Measurements from ENCODE around the gene TGFB2. TPM values are rescaled to one million over a fixed set of nuclear protein-coding genes. Genes with fewer than 3 reads are reported as not detected.

TGFB2 gene
- total RNA-seq, 4 donors from 2014 or later: 0.38 to 6.8 (median 2.4) TPM

- TF ChIP-seq CTCF (IDR thresholded peaks at IDR 0.05; ENCODE audit: low read depth): no peak
These were observed 6.9 kb downstream of the TGFB2 start for GRCh38 chr1:218352075-218352438.

GRCh38 chr1:218353656-218354055, 8.5 kb downstream of the TGFB2 start:
- no peak for TF ChIP-seq CTCF (IDR thresholded peaks at IDR 0.05; ENCODE audit: low read depth)

GRCh38 chr1:218355278-218355677, 10.1 kb downstream of the TGFB2 start:
- no peak for TF ChIP-seq CTCF (IDR thresholded peaks at IDR 0.05; ENCODE audit: low read depth)

- TF ChIP-seq CTCF (IDR thresholded peaks at IDR 0.05; ENCODE audit: low read depth): no peak
These were observed 12.2 kb downstream of the TGFB2 start for GRCh38 chr1:218357211-218357892.

- no peak for TF ChIP-seq CTCF (IDR thresholded peaks at IDR 0.05; ENCODE audit: low read depth)
These were observed 12.7 kb downstream of the TGFB2 start for GRCh38 chr1:218357893-218358232.

GRCh38 chr1:218361298-218362065, 16.3 kb downstream of the TGFB2 start:
- no peak for TF ChIP-seq CTCF (IDR thresholded peaks at IDR 0.05; ENCODE audit: low read depth)

- TF ChIP-seq CTCF (IDR thresholded peaks at IDR 0.05; ENCODE audit: low read depth): no peak
These were observed 17.4 kb downstream of the TGFB2 start for GRCh38 chr1:218362418-218363076.

All from subcutaneous adipose tissue (tissue), 4 donors.